IMR-90 (cell line): Measurements from ENCODE around the gene SPRR1B. TPM values are rescaled to one million over a fixed set of nuclear protein-coding genes. Genes with fewer than 3 reads are reported as not detected.

ENCODE experiments used
- ATAC-seq: fragments of 200-7000 bp; cut with Tn5 transposase; 2 replicates; pipeline ENCODE4 v1.9.1; 2020; ENCODE audit warnings: low read depth, mild to moderate bottlenecking, moderate library complexity
- BruUV-seq: library from RNA; stranded (reverse); fragments of 400-500 nt; replicated peaks from 2 replicates; lab custom pipeline; 2021; lab: Mats Ljungman, UMichigan
- CTCF ChIA-PET: fragments of 300-600 bp; formaldehyde crosslinking; extraction: SDS; loops from one replicate; lab custom pipeline; 2021; ENCODE audit warnings: antibody characterized with exemption; lab: Yijun Ruan, JAX
- POLR2A ChIA-PET: fragments of 300-600 bp; sonication (Branson Sonifier 250); formaldehyde crosslinking; loops from one replicate; lab custom pipeline; 2022; ENCODE audit warnings: antibody characterized with exemption; ENCODE audit not compliant: unreplicated experiment; lab: Charles Lee
- DNase-seq: peaks from one replicate; pipeline ENCODE4 v3.0.0; 2013
- H2AFZ ChIP-seq: replicated peaks from 2 replicates; pipeline ENCODE3; 2013; ENCODE audit warnings: low read length, mild to moderate bottlenecking; ENCODE audit not compliant: poor library complexity
- H2AK5ac ChIP-seq: 2 replicates; pipeline ENCODE4 v1.6.1; 2013; ENCODE audit warnings: low read depth, low read length, inconsistent platforms
- H2AK9ac ChIP-seq: replicated peaks from 2 replicates; pipeline ENCODE3; 2013; ENCODE audit warnings: mild to moderate bottlenecking, low read depth, low read length, moderate library complexity; ENCODE audit not compliant: poor library complexity
- H2BK120ac ChIP-seq: 2 replicates; pipeline ENCODE4 v1.6.1; 2013; ENCODE audit warnings: low read depth, low read length, inconsistent platforms
- H2BK15ac ChIP-seq: 3 replicates; pipeline ENCODE4 v1.6.1; 2013; ENCODE audit warnings: low read depth, low read length, inconsistent platforms
- H2BK20ac ChIP-seq: 2 replicates; pipeline ENCODE4 v1.6.1; 2013; ENCODE audit warnings: low read depth, mild to moderate bottlenecking, inconsistent platforms, low read length, moderate library complexity
- H2BK5ac ChIP-seq: 2 replicates; pipeline ENCODE4 v1.6.1; 2013; ENCODE audit warnings: mild to moderate bottlenecking, low read depth, low read length, inconsistent platforms; ENCODE audit not compliant: poor library complexity, severe bottlenecking
- H3K14ac ChIP-seq: replicated peaks from 2 replicates; pipeline ENCODE4 v1.6.1; 2013; ENCODE audit warnings: low read depth, low read length, inconsistent platforms
- H3K18ac ChIP-seq: 2 replicates; pipeline ENCODE4 v1.6.1; 2013; ENCODE audit warnings: low read depth, low read length, control low read depth
- H3K23ac ChIP-seq: 2 replicates; pipeline ENCODE4 v1.6.1; 2013; ENCODE audit warnings: low read depth, low read length, inconsistent platforms
- H3K27ac ChIP-seq: 2 replicates; pipeline ENCODE4 v1.5.1; 2013; ENCODE audit warnings: mild to moderate bottlenecking, control low read depth, low read length; ENCODE audit not compliant: insufficient read depth
- H3K27me3 ChIP-seq: 2 replicates; pipeline ENCODE4 v1.6.1; 2013; ENCODE audit warnings: low read length; ENCODE audit not compliant: control insufficient read depth, insufficient read depth
- H3K36me3 ChIP-seq: 2 replicates; pipeline ENCODE4 v1.6.1; 2013; ENCODE audit warnings: low read length, mixed read lengths; ENCODE audit not compliant: control insufficient read depth, insufficient read depth
- H3K4ac ChIP-seq: 2 replicates; pipeline ENCODE4 v1.6.1; 2013; ENCODE audit warnings: low read depth, low read length, inconsistent platforms
- H3K4me1 ChIP-seq: 2 replicates; pipeline ENCODE4 v1.6.1; 2013; ENCODE audit warnings: low read length, mixed read lengths; ENCODE audit not compliant: control insufficient read depth, insufficient read depth
- H3K4me2 ChIP-seq: 2 replicates; pipeline ENCODE4 v1.6.1; 2013; ENCODE audit warnings: low read depth, mild to moderate bottlenecking, control low read depth, low read length, moderate library complexity
- H3K4me3 ChIP-seq: 2 replicates; pipeline ENCODE4 v1.5.1; 2013; ENCODE audit warnings: low read depth, mild to moderate bottlenecking, control low read depth, low read length, moderate library complexity; ENCODE audit not compliant: insufficient read depth
- H3K56ac ChIP-seq: 2 replicates; pipeline ENCODE4 v1.6.1; 2013; ENCODE audit warnings: low read length, inconsistent platforms; ENCODE audit not compliant: insufficient read depth; ENCODE audit errors: extremely low read depth
- H3K79me1 ChIP-seq, 2 experiments: 2 replicates each; pipeline ENCODE4 v1.6.1; 2013; ENCODE audit warnings: low read length in 2 of 2, inconsistent platforms in 1 of 2, low read depth in 1 of 2
- H3K9ac ChIP-seq: 2 replicates; pipeline ENCODE4 v1.6.1; 2013; ENCODE audit warnings: low read depth, low read length, control low read depth
- H3K9me1 ChIP-seq: 2 replicates; pipeline ENCODE4 v1.6.1; 2013; ENCODE audit warnings: low read length, inconsistent platforms; ENCODE audit not compliant: insufficient read depth
- H3K9me3 ChIP-seq: 2 replicates; pipeline ENCODE4 v1.6.1; 2013; ENCODE audit warnings: low read length; ENCODE audit not compliant: control insufficient read depth, insufficient read depth
- H4K20me1 ChIP-seq: 2 replicates; pipeline ENCODE4 v1.6.1; 2013; ENCODE audit warnings: low read length, inconsistent platforms; ENCODE audit not compliant: insufficient read depth
- H4K5ac ChIP-seq: 2 replicates; pipeline ENCODE4 v1.6.1; 2013; ENCODE audit warnings: mild to moderate bottlenecking, low read depth, low read length, control low read depth
- H4K8ac ChIP-seq, 2 experiments: 2 replicates each; pipeline ENCODE4 v1.6.1; 2013; ENCODE audit warnings: low read depth in 2 of 2, low read length in 2 of 2, control low read depth in 1 of 2, inconsistent platforms in 1 of 2
- H4K91ac ChIP-seq: 2 replicates; pipeline ENCODE4 v1.6.1; 2013; ENCODE audit warnings: low read depth, low read length, inconsistent platforms; ENCODE audit not compliant: insufficient read depth
- BHLHE40 ChIP-seq: fragments of 150-350 bp; IDR thresholded peaks from 2 replicates; pipeline ENCODE4 v1.6.1; 2016; ENCODE audit warnings: mild to moderate bottlenecking, low read depth, low read length
- CEBPB ChIP-seq: IDR thresholded peaks from 2 replicates; pipeline ENCODE4 v1.6.1; 2012; ENCODE audit warnings: low read depth, low read length, improper control_type of control experiment
- CHD1 ChIP-seq: IDR thresholded peaks from 2 replicates; pipeline ENCODE4 v1.6.1; 2012; ENCODE audit warnings: low read depth, low read length, improper control_type of control experiment
- ELK1 ChIP-seq: fragments of 150-350 bp; IDR thresholded peaks from 2 replicates; pipeline ENCODE4 v1.6.1; 2016; ENCODE audit warnings: low read depth, mild to moderate bottlenecking, low read length, moderate library complexity, borderline replicate concordance
- FOS ChIP-seq: fragments of 150-350 bp; IDR thresholded peaks from 2 replicates; pipeline ENCODE4 v1.6.1; 2016; ENCODE audit warnings: low read depth, low read length
- MAFK ChIP-seq: IDR thresholded peaks from 2 replicates; pipeline ENCODE4 v1.6.1; 2012; ENCODE audit warnings: low read depth, low read length, improper control_type of control experiment
- MAZ ChIP-seq: IDR thresholded peaks from 2 replicates; pipeline ENCODE4 v1.6.1; 2012; ENCODE audit warnings: low read depth, mild to moderate bottlenecking, low read length, improper control_type of control experiment, moderate library complexity, borderline replicate concordance
- MXI1 ChIP-seq: IDR thresholded peaks from 2 replicates; pipeline ENCODE4 v1.6.1; 2012; ENCODE audit warnings: low read depth, mild to moderate bottlenecking, low read length, moderate library complexity, borderline replicate concordance
- NFE2L2 ChIP-seq: fragments of 150-350 bp; IDR thresholded peaks from 2 replicates; pipeline ENCODE4 v1.6.1; 2016; ENCODE audit warnings: low read depth, mild to moderate bottlenecking, low read length
- POLR2A ChIP-seq: IDR thresholded peaks from 2 replicates; pipeline ENCODE4 v1.6.1; 2012; ENCODE audit warnings: mild to moderate bottlenecking, low read depth, low read length
- RAD21 ChIP-seq: IDR thresholded peaks from 2 replicates; pipeline ENCODE4 v1.6.1; 2012; ENCODE audit warnings: low read length, improper control_type of control experiment
- RCOR1 ChIP-seq: IDR thresholded peaks from 2 replicates; pipeline ENCODE4 v1.6.1; 2012; ENCODE audit warnings: mild to moderate bottlenecking, low read length, improper control_type of control experiment; ENCODE audit not compliant: insufficient replicate concordance
- RFX5 ChIP-seq: IDR thresholded peaks from 2 replicates; pipeline ENCODE4 v1.8.0; 2012; ENCODE audit warnings: low read depth, mild to moderate bottlenecking, low read length, moderate library complexity
- SMC3 ChIP-seq: fragments of 150-350 bp; IDR thresholded peaks from 2 replicates; pipeline ENCODE4 v1.6.1; 2016; ENCODE audit warnings: low read depth, mild to moderate bottlenecking, antibody characterized with exemption, low read length, moderate library complexity
- WGBS, 2 experiments: methylation state at CpG; one replicate each; pipeline versions ENCODE4 v1.1.5 to v1.1.7; 2013; ENCODE audit warnings: missing lambda C conversion rate in 2 of 2; ENCODE audit not compliant: insufficient read length in 1 of 2; ENCODE audit errors: extremely low coverage in 2 of 2; 5-methylcytosine and 5-hydroxymethylcytosine counted together
- dilution Hi-C: fragments of 300-500 bp; cut with HindIII; formaldehyde crosslinking; loops from one replicate; pipeline ENCODE4 v1.14.3; 2018; ENCODE audit warnings: low sequenced_read_pairs; ENCODE audit not compliant: unreplicated experiment
- in situ Hi-C: fragments of 300-500 bp; cut with MboI; formaldehyde crosslinking; loops from 3 replicates; pipeline ENCODE4 v1.14.3; 2019; ENCODE audit warnings: low sequenced_read_pairs, inconsistent platforms, mixed read lengths
- intact Hi-C: fragments of 100-400 bp; cut with micrococcal nuclease; formaldehyde crosslinking; loops from 2 replicates; pipeline ENCODE4 v1.10.0; 2022
- polyA plus RNA-seq, 3 experiments: library from polyadenylated mRNA; depleted of rRNA; stranded (reverse); fragments of >200 nt; gene quantifications; 2 replicates each; pipeline ENCODE4 v1.2.3, GENCODE V29; 2012; ENCODE audit warnings: low replicate concordance in 1 of 3
- total RNA-seq: library from RNA; depleted of rRNA; stranded (reverse); fragments of >200 nt; gene quantifications from 2 replicates; pipeline ENCODE4 v1.2.3, GENCODE V29; 2012
- TF ChIP-seq, protein P1 (sequence below): conservative IDR thresholded peaks from 2 replicates; pipeline ENCODE4 v1.5.1; 2012; ENCODE audit warnings: mild to moderate bottlenecking, low read depth, low read length, improper control_type of control experiment
- TF ChIP-seq, protein P2 (sequence below): fragments of 150-350 bp; IDR thresholded peaks from 2 replicates; pipeline ENCODE4 v1.6.1; 2017; ENCODE audit warnings: mild to moderate bottlenecking, antibody characterized with exemption, low read length, low read depth

Gene SPRR1B
- total and polyA plus RNA-seq, 2 of the 4 experiments (the other 2 are of a cell fraction), result not detected

DNA sequence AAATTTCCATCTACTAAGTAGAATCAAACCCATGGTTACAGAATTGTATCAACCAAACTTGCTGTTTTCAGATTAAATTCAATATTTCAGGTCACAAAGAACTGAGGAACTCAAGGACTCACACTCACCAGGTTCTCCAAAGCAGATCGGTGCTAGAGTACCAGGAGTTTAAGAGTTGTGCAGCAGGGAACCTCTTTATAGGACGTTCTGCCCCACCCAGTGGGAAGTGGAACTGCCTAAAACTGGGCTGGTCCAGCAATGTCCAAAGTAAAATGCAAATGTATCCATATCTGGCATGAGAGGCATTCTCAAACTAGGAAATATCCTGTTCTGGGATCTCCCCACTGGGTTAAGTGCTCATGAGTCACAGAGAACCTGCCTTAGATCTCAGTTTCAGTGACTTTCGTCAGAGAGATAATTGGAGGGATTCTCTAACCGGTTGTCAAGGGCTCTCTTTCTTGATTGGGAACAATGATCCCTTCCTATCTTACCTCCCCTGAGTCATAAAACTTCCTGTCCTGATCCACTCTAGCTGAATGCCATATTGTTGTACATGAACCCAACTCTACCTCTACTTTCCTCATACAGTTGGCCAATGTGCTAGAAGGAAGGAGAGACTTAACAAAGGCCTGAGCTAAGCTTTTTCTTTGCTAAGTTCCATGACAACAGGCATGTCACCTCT, 10.1 kb downstream of the SPRR1B start, which contains the start of gene SPRR2D:
Gene SPRR2D, minus strand, starts transcription at position 171 of the 682 bp plus-strand sequence. CDS start 774 bp downstream, outside the sequence.
- TF ChIP-seq RCOR1 (no peak), NFE2L2 (no peak), MXI1 (no peak), SMC3 (no peak), MAZ (no peak), CHD1 (no peak), RAD21 (no peak), BHLHE40 (no peak), RFX5 (no peak), CEBPB (no peak), POLR2A (no peak), MAFK (no peak), FOS (no peak), ELK1 (no peak)
- TF ChIP-seq, protein P1, sequence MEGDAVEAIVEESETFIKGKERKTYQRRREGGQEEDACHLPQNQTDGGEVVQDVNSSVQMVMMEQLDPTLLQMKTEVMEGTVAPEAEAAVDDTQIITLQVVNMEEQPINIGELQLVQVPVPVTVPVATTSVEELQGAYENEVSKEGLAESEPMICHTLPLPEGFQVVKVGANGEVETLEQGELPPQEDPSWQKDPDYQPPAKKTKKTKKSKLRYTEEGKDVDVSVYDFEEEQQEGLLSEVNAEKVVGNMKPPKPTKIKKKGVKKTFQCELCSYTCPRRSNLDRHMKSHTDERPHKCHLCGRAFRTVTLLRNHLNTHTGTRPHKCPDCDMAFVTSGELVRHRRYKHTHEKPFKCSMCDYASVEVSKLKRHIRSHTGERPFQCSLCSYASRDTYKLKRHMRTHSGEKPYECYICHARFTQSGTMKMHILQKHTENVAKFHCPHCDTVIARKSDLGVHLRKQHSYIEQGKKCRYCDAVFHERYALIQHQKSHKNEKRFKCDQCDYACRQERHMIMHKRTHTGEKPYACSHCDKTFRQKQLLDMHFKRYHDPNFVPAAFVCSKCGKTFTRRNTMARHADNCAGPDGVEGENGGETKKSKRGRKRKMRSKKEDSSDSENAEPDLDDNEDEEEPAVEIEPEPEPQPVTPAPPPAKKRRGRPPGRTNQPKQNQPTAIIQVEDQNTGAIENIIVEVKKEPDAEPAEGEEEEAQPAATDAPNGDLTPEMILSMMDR, result no peak
- TF ChIP-seq, protein P2, sequence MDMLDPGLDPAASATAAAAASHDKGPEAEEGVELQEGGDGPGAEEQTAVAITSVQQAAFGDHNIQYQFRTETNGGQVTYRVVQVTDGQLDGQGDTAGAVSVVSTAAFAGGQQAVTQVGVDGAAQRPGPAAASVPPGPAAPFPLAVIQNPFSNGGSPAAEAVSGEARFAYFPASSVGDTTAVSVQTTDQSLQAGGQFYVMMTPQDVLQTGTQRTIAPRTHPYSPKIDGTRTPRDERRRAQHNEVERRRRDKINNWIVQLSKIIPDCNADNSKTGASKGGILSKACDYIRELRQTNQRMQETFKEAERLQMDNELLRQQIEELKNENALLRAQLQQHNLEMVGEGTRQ, result no peak
- H2AK5ac ChIP-seq, result no peak within 1 kb of the TSS
- intact Hi-C loops, result no loop called here
- no peak within 1 kb of the TSS for H2BK20ac ChIP-seq
- H2AK9ac ChIP-seq, result no peak within 1 kb of the TSS
- in situ Hi-C loops, result no loop called here
- H3K4me2 ChIP-seq, result no peak within 1 kb of the TSS
- ChIA-PET POLR2A (no interaction called here), CTCF (no interaction called here)
- H2BK120ac ChIP-seq, result no peak within 1 kb of the TSS
- dilution Hi-C loops, result no loop called here
- H4K5ac ChIP-seq, result no peak within 1 kb of the TSS
- BruUV-seq, result no TSS peak
- H3K9ac ChIP-seq, result no peak within 1 kb of the TSS
- H3K4me1 ChIP-seq, result no peaks in the 10 kb centered on the region
- 0% methylated on average over 1 of the region's 4 CpGs; no CpG with 5 or more reads in 1 of the 2 experiments for WGBS, 2 experiments
- H3K4ac ChIP-seq, result no peak within 1 kb of the TSS
- H3K27me3 ChIP-seq, result no peaks in the 10 kb centered on the region
- H4K91ac ChIP-seq, result no peak within 1 kb of the TSS
- no peaks in the 10 kb centered on the region for H3K9me3 ChIP-seq
- DNase-seq, result no peak
- no peak within 1 kb of the TSS for H3K18ac ChIP-seq
- H4K8ac ChIP-seq, result no peak within 1 kb of the TSS
- no peak within 1 kb of the TSS for H3K23ac ChIP-seq
- no peak within 1 kb of the TSS for H2AFZ ChIP-seq
- H4K20me1 ChIP-seq, result no peaks in the 10 kb centered on the region
- no peak within 1 kb of the TSS for H3K56ac ChIP-seq
- no peak within 1 kb of the TSS for H3K14ac ChIP-seq
- H2BK15ac ChIP-seq, result no peak within 1 kb of the TSS
- no peaks in the 10 kb centered on the region for H3K36me3 ChIP-seq
- no peak within 1 kb of the TSS for H3K4me3 ChIP-seq
- H2BK5ac ChIP-seq, result no peak within 1 kb of the TSS
- ATAC-seq, result no peak
- H3K27ac ChIP-seq, result no peak within 1 kb of the TSS
- no peaks in the 10 kb centered on the region for H3K9me1 ChIP-seq
- no peaks in the 10 kb centered on the region for H3K79me1 ChIP-seq
